HG02763 (cell line): ENCODE measurements around the gene ISG15.

Experiments used
- ATAC-seq: cut with Tn5 transposase; IDR thresholded peaks from one replicate; pipeline ENCODE4 v1.9.1; 2021; ENCODE audit warnings: mild to moderate bottlenecking, moderate library complexity; ENCODE audit not compliant: unreplicated experiment

Gene ISG15

GRCh38 chr1:1058921-1059493 lies 45.7 kb downstream of the ISG15 start:
- ATAC-seq = peak; percentile 25

- ATAC-seq = peak; percentile 59
Measured at GRCh38 chr1:1059494-1060280, 46.4 kb downstream of the ISG15 start.

- no peak for ATAC-seq
Measured at GRCh38 chr1:1060281-1061000, 47.1 kb downstream of the ISG15 start.

- ATAC-seq = no peak
Measured at GRCh38 chr1:1061682-1062345, 48.5 kb downstream of the ISG15 start.

GRCh38 chr1:1062348-1063163 lies 49.3 kb downstream of the ISG15 start:
- ATAC-seq = no peak

GRCh38 chr1:1063261-1063944 lies 50.1 kb downstream of the ISG15 start:
- no peak for ATAC-seq
